GM12801 (cell line): Measurements from ENCODE around the gene PUS1.

Source experiments
- CTCF ChIP-seq: IDR thresholded peaks from one replicate; pipeline ENCODE4 v1.5.1; 2011; ENCODE audit warnings: control low read depth; ENCODE audit not compliant: insufficient read length; ENCODE audit errors: extremely low read depth

Gene PUS1

GRCh38 chr12:131894313-131894860 is 34.7 kb upstream of the PUS1 start, which contains the start of gene ULK1:
Gene ULK1, plus strand, starts transcription at chr12:131894622. Its CDS starts 380 bp downstream, at chr12:131895002.
- no peak for TF ChIP-seq CTCF

- TF ChIP-seq CTCF = no peak
Measured at GRCh38 chr12:131894981-131895639, 34.0 kb upstream of the PUS1 start.

- TF ChIP-seq CTCF = no peak
Measured at GRCh38 chr12:131895640-131896079, 33.4 kb upstream of the PUS1 start.

GRCh38 chr12:131896080-131896810 is 32.8 kb upstream of the PUS1 start:
- TF ChIP-seq CTCF = no peak

GRCh38 chr12:131896811-131897270 is 32.2 kb upstream of the PUS1 start:
- TF ChIP-seq CTCF = no peak

GRCh38 chr12:131897276-131897675 is 31.8 kb upstream of the PUS1 start:
- no peak for TF ChIP-seq CTCF

- no peak for TF ChIP-seq CTCF
Measured at GRCh38 chr12:131897875-131898274, 31.2 kb upstream of the PUS1 start.
